DMS153 (cell line): ENCODE results near the gene SMIM15.
"Not testable (repeated sequence)": the region's sequence is repeated elsewhere in the genome, so short reads cannot be mapped to it uniquely, and the experiment has no call there.

ENCODE experiments used
- DNase-seq: peaks from one replicate; lab custom pipeline; 2025; lab: John Stamatoyannopoulos, UW

The SMIM15 gene

GRCh38 chr5:61162010-61162831, at the start of gene SMIM15:
TSS of gene SMIM15 (minus strand) at chr5:61162468. CDS start at chr5:61160171, 2,297 bp downstream.
- DNase-seq = peak; percentile 69

GRCh38 chr5:61207884-61208283, 45.6 kb upstream of the SMIM15 start:
- no peak for DNase-seq

- no peak for DNase-seq
Measured at GRCh38 chr5:61205013-61205412, 42.7 kb upstream of the SMIM15 start.

GRCh38 chr5:61202213-61202612, 39.9 kb upstream of the SMIM15 start:
- DNase-seq = no peak

- DNase-seq = no peak
Measured at GRCh38 chr5:61200582-61201155, 38.4 kb upstream of the SMIM15 start.

GRCh38 chr5:61198606-61199005, 36.3 kb upstream of the SMIM15 start:
- no peak for DNase-seq

GRCh38 chr5:61187826-61188225, 25.6 kb upstream of the SMIM15 start:
- not testable (repeated sequence) for DNase-seq

GRCh38 chr5:61187352-61187751, 25.1 kb upstream of the SMIM15 start:
- not testable (repeated sequence) for DNase-seq

- no peak for DNase-seq
Measured at GRCh38 chr5:61186634-61187033, 24.4 kb upstream of the SMIM15 start.

GRCh38 chr5:61184708-61185107, 22.4 kb upstream of the SMIM15 start:
- DNase-seq = no peak

- no peak for DNase-seq
Measured at GRCh38 chr5:61183538-61183937, 21.3 kb upstream of the SMIM15 start.

GRCh38 chr5:61182449-61182848, 20.2 kb upstream of the SMIM15 start:
- DNase-seq = no peak

GRCh38 chr5:61180886-61181285, 18.6 kb upstream of the SMIM15 start:
- no peak for DNase-seq

GRCh38 chr5:61178702-61179101, 16.4 kb upstream of the SMIM15 start:
- no peak for DNase-seq

- no peak for DNase-seq
Measured at GRCh38 chr5:61177716-61178115, 15.4 kb upstream of the SMIM15 start.

GRCh38 chr5:61177070-61177469, 14.8 kb upstream of the SMIM15 start:
- DNase-seq = peak; percentile 3

- DNase-seq = no peak
Measured at GRCh38 chr5:61176631-61177030, 14.4 kb upstream of the SMIM15 start.

- DNase-seq = no peak
Measured at GRCh38 chr5:61171479-61171878, 9.2 kb upstream of the SMIM15 start.

GRCh38 chr5:61168951-61169350, 6.7 kb upstream of the SMIM15 start:
- no peak for DNase-seq

- no peak for DNase-seq
Measured at GRCh38 chr5:61167382-61167781, 5.1 kb upstream of the SMIM15 start.

- DNase-seq = no peak
Measured at GRCh38 chr5:61163905-61164304, 1.6 kb upstream of the SMIM15 start.

- DNase-seq = no peak
Measured at GRCh38 chr5:61162832-61163567, 732 bp upstream of the SMIM15 start.

GRCh38 chr5:61160497-61160896, 1.8 kb downstream of the SMIM15 start:
- DNase-seq = no peak
